Endothelial cell of umbilical vein (primary cell): ENCODE results near the gene NBEAL1. TPM values are rescaled to one million over a fixed set of nuclear protein-coding genes. Genes with fewer than 3 reads are reported as not detected.

Experiments
- BruUV-seq: library from RNA; stranded (reverse); fragments of 400-500 nt; replicated peaks from 2 replicates; lab custom pipeline; 2021; lab: Mats Ljungman, UMichigan
- CTCF ChIA-PET: fragments of 300-600, 350-600 bp; sonication (Branson Sonifier 250); formaldehyde crosslinking; loops from one replicate; lab custom pipeline; 2021; ENCODE audit warnings: antibody characterized with exemption, inconsistent platforms; lab: Charles Lee
- POLR2A ChIA-PET: fragments of 300-600, 350-600 bp; sonication (Branson Sonifier 250); formaldehyde crosslinking; loops from one replicate; lab custom pipeline; 2021; ENCODE audit warnings: antibody characterized with exemption, inconsistent platforms; lab: Charles Lee
- DNase-seq: peaks from one replicate; pipeline ENCODE4 v3.0.0-alpha.2; 2011; ENCODE audit warnings: low read depth, low spot score
- FAIRE-seq: peaks from 2 replicates; lab custom pipeline; 2011; peaks lifted over from hg19 to GRCh38; lab: Jason Lieb, UNC
- H2AFZ ChIP-seq: 2 replicates; pipeline ENCODE4 v1.6.0; 2012; ENCODE audit warnings: low read depth, low read length, control low read depth, inconsistent platforms
- H3K27ac ChIP-seq: 2 replicates; pipeline ENCODE4 v1.5.1; 2011; ENCODE audit warnings: low read depth, mild to moderate bottlenecking, control low read depth, low read length, moderate library complexity; ENCODE audit not compliant: insufficient read depth
- H3K27me3 ChIP-seq, 2 experiments: 2 replicates each; pipeline versions ENCODE4 v1.6.0 to v1.6.1; 2011; ENCODE audit warnings: low read length in 2 of 2, mixed read lengths in 1 of 2; ENCODE audit not compliant: control insufficient read depth in 2 of 2, insufficient read depth in 2 of 2
- H3K36me3 ChIP-seq, 2 experiments: 2 replicates in 1 of 2; 3 replicates in 1 of 2; pipeline ENCODE4 v1.5.1; 2011; ENCODE audit warnings: low read length in 2 of 2, mild to moderate bottlenecking in 1 of 2, moderate library complexity in 1 of 2; ENCODE audit not compliant: control insufficient read depth in 2 of 2, insufficient read depth in 2 of 2; ENCODE audit errors: extremely low read depth in 1 of 2
- H3K4me1 ChIP-seq: 3 replicates; pipeline ENCODE4 v1.5.1; 2011; ENCODE audit warnings: mild to moderate bottlenecking, low read length; ENCODE audit not compliant: control insufficient read depth, insufficient read depth; ENCODE audit errors: extremely low read depth
- H3K4me2 ChIP-seq: 2 replicates; pipeline ENCODE4 v1.6.1; 2011; ENCODE audit warnings: low read length, control low read depth, mixed read lengths; ENCODE audit not compliant: insufficient read depth
- H3K4me3 ChIP-seq, 3 experiments: fragments of 200-600 bp in 1 of 3; sonication (generic), shearing (Covaris generic) in 1 of 3; replicated peaks in 1 of 3; 2 replicates each; pipeline ENCODE4 v1.5.1; 2011 to 2016; ENCODE audit warnings: control low read depth in 3 of 3, low read length in 3 of 3, mild to moderate bottlenecking in 2 of 3, inconsistent platforms in 1 of 3, low read depth in 1 of 3, moderate library complexity in 1 of 3; ENCODE audit not compliant: insufficient read depth in 1 of 3
- H3K79me2 ChIP-seq: 2 replicates; pipeline ENCODE4 v1.6.0; 2012; ENCODE audit warnings: low read length, inconsistent platforms; ENCODE audit not compliant: control insufficient read depth, insufficient read depth
- H3K9ac ChIP-seq: replicated peaks from 2 replicates; pipeline ENCODE3; 2011; ENCODE audit warnings: low read length, control low read depth; ENCODE audit not compliant: insufficient read depth; ENCODE audit errors: extremely low read depth
- H3K9me1 ChIP-seq: replicated peaks from 3 replicates; pipeline ENCODE4 v1.6.0; 2011; ENCODE audit warnings: mild to moderate bottlenecking, low read length; ENCODE audit not compliant: control insufficient read depth, insufficient read depth; ENCODE audit errors: extremely low read depth
- H3K9me3 ChIP-seq: replicated peaks from 2 replicates; pipeline ENCODE4 v1.5.1; 2012; ENCODE audit warnings: low read length, inconsistent platforms; ENCODE audit not compliant: control insufficient read depth, insufficient read depth
- H4K20me1 ChIP-seq: replicated peaks from 2 replicates; pipeline ENCODE3; 2011; ENCODE audit warnings: mild to moderate bottlenecking, low read length; ENCODE audit not compliant: control insufficient read depth, insufficient read depth; ENCODE audit errors: extremely low read depth
- EZH2 ChIP-seq: IDR thresholded peaks from 2 replicates; pipeline ENCODE4 v1.6.1; 2012; ENCODE audit warnings: borderline replicate concordance, low read depth, mild to moderate bottlenecking, moderate library complexity, low read length, inconsistent platforms; ENCODE audit not compliant: severe bottlenecking
- GATA2 ChIP-seq: IDR thresholded peaks from 2 replicates; pipeline ENCODE4 v1.7.0; 2011; ENCODE audit warnings: low read depth, mild to moderate bottlenecking, moderate library complexity, mixed read lengths, low read length; ENCODE audit not compliant: insufficient read length, insufficient read depth
- POLR2AphosphoS5 ChIP-seq: IDR thresholded peaks from 2 replicates; pipeline ENCODE4 v1.6.1; 2012; ENCODE audit warnings: low read depth, mild to moderate bottlenecking, control low read depth, low read length, moderate library complexity; ENCODE audit not compliant: insufficient read depth
- dilution Hi-C: fragments of 300-500 bp; cut with MboI; formaldehyde crosslinking; loops from one replicate; pipeline ENCODE4 v1.15.0; 2019; ENCODE audit warnings: low sequenced_read_pairs; ENCODE audit not compliant: extremely low pct_ligation_motif_present
- intact Hi-C: fragments of 100-400 bp; cut with micrococcal nuclease; formaldehyde crosslinking; loops from one replicate; pipeline ENCODE4 v1.10.0; 2022
- polyA plus RNA-seq, 4 experiments: library from polyadenylated mRNA; depleted of rRNA in 3 of 4; stranded (reverse) in 3 of 4; unstranded in 1 of 4; fragments of >200 nt; gene quantifications; 2 replicates each; pipeline versions ENCODE4 v1.2.1 to v1.2.3, GENCODE V29; 2011 to 2012; ENCODE audit warnings: missing spikeins in 1 of 4
- total RNA-seq: library from RNA; stranded (reverse); gene quantifications from 2 replicates; pipeline ENCODE4 v1.2.3, GENCODE V29; 2021
- TF ChIP-seq, protein P1 (sequence below), 2 donors: IDR thresholded peaks; 1 replicate in 1 of 2; 2 replicates in 1 of 2; pipeline ENCODE4 v1.5.1; 2011; ENCODE audit warnings: low read length in 2 of 2, mild to moderate bottlenecking in 2 of 2, moderate library complexity in 2 of 2, control low read depth in 1 of 2, inconsistent platforms in 1 of 2, low read depth in 1 of 2; ENCODE audit not compliant: insufficient read depth in 1 of 2; ENCODE audit errors: extremely low read depth in 1 of 2
- TF ChIP-seq, protein P2 (sequence below): IDR thresholded peaks from 2 replicates; pipeline ENCODE4 v1.6.1; 2011; ENCODE audit not compliant: insufficient read depth, insufficient read length

The NBEAL1 gene
- total and polyA plus RNA-seq, 2 donors (not counting 3 experiments of a cell fraction or from before 2014, with no cell fraction given): 2.1 to 23.3 TPM

DNA sequence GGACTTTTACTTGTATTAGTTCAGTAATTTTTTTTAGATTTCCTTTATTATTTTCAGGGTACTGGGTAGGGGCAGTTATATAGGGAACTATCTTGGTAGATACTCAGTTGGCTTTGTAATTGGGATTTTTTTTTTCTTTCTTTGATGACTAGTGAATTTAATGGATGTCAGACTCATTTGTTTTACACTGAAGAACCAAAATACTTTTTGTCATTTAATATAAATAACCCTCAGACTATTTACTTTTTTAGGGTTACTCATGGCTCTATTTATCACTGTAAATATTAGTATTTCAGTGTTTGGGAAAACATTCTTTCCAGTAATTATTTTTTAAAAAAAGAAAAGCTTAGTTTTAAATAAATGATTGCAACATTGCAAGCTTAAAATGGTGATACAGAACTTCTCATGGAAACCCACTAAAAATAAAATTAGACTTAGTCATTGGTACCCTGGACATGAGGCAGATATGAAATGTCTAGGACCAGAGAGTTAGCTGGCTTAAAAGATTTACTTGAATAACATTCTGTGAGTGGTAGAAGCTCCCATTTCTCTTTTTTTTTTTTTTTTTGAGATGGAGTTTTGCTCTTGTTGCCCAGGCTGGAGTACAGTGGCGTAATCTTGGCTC is 149.7 kb downstream of the NBEAL1 start:
- dilution Hi-C loops (no loop called here), intact Hi-C loops (no loop called here)
- H3K9me1 ChIP-seq: no peaks in the 10 kb centered on the region
- H3K9ac ChIP-seq: no peak overlapping the region
- H3K4me3 ChIP-seq: no peak overlapping the region
- no peaks in the 10 kb centered on the region for H3K9me3 ChIP-seq
- no peak overlapping the region for H3K27ac ChIP-seq
- BruUV-seq: no TSS peak
- no peaks in the 10 kb centered on the region for H4K20me1 ChIP-seq
- no peaks in the 10 kb centered on the region for H3K27me3 ChIP-seq
- POLR2A ChIA-PET: no interaction called here
- no peaks in the 10 kb centered on the region for H3K79me2 ChIP-seq
- TF ChIP-seq, protein P1, sequence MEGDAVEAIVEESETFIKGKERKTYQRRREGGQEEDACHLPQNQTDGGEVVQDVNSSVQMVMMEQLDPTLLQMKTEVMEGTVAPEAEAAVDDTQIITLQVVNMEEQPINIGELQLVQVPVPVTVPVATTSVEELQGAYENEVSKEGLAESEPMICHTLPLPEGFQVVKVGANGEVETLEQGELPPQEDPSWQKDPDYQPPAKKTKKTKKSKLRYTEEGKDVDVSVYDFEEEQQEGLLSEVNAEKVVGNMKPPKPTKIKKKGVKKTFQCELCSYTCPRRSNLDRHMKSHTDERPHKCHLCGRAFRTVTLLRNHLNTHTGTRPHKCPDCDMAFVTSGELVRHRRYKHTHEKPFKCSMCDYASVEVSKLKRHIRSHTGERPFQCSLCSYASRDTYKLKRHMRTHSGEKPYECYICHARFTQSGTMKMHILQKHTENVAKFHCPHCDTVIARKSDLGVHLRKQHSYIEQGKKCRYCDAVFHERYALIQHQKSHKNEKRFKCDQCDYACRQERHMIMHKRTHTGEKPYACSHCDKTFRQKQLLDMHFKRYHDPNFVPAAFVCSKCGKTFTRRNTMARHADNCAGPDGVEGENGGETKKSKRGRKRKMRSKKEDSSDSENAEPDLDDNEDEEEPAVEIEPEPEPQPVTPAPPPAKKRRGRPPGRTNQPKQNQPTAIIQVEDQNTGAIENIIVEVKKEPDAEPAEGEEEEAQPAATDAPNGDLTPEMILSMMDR (IDR thresholded peaks at IDR 0.05; ENCODE audit: extremely low read depth in 1 of 2, insufficient read depth in 1 of 2, low read depth in 1 of 2, low read length in 2 of 2): no peak
- TF ChIP-seq POLR2AphosphoS5 (no peak), GATA2 (no peak), EZH2 (no peak)
- TF ChIP-seq, protein P2, sequence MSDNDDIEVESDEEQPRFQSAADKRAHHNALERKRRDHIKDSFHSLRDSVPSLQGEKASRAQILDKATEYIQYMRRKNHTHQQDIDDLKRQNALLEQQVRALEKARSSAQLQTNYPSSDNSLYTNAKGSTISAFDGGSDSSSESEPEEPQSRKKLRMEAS: no peak
- peaks cover 2% of the 10 kb centered on the region in 2 experiments for H3K36me3 ChIP-seq
- H3K4me2 ChIP-seq: no peak overlapping the region
- CTCF ChIA-PET: interaction anchor here (0.9 to 1.8 kb wide), 2 partner anchors 15 to 27 kb away, joined by 3 to 7 read pairs; no protein-coding TSS in a partner anchor
- DNase-seq: no peak
- H2AFZ ChIP-seq: no peak overlapping the region
- no peaks in the 10 kb centered on the region for H3K4me1 ChIP-seq
- FAIRE-seq: no peak
